OCI-LY3 (cell line): ENCODE results near the gene SNW1.

Experiments used
- CTCF ChIP-seq: fragments of 200-600, 300-600 bp; sonication (generic); IDR thresholded peaks from 2 replicates; pipeline ENCODE4 v1.5.1; 2014; ENCODE audit warnings: antibody characterized with exemption, low read length, low read depth
- EZH2phosphoT487 ChIP-seq: fragments of 200-600 bp; shearing (Covaris generic); IDR thresholded peaks from 2 replicates; pipeline ENCODE4 v1.6.1; 2018; ENCODE audit warnings: antibody characterized with exemption, mixed run types, low read depth

- TF ChIP-seq CTCF (no peak), EZH2phosphoT487 (no peak)
These were observed 25.2 kb upstream of the SNW1 start for GRCh38 chr14:77786148-77786547.
